HG02610 (cell line): ENCODE results near the gene ALDH1L1.

Experiments used
- ATAC-seq: cut with Tn5 transposase; IDR thresholded peaks from one replicate; pipeline ENCODE4 v1.9.1; 2021; ENCODE audit warnings: mild to moderate bottlenecking, moderate library complexity; ENCODE audit not compliant: unreplicated experiment

ALDH1L1 gene

GRCh38 chr3:126197343-126197742 is 17.0 kb upstream of the ALDH1L1 start:
- no peak for ATAC-seq

GRCh38 chr3:126194713-126195305 is 14.4 kb upstream of the ALDH1L1 start:
- ATAC-seq: no peak

GRCh38 chr3:126191246-126191645 is 10.9 kb upstream of the ALDH1L1 start:
- ATAC-seq: no peak

GRCh38 chr3:126187920-126188319 is 7.5 kb upstream of the ALDH1L1 start:
- ATAC-seq: no peak

GRCh38 chr3:126186749-126187148 is 6.4 kb upstream of the ALDH1L1 start:
- no peak for ATAC-seq

DNA sequence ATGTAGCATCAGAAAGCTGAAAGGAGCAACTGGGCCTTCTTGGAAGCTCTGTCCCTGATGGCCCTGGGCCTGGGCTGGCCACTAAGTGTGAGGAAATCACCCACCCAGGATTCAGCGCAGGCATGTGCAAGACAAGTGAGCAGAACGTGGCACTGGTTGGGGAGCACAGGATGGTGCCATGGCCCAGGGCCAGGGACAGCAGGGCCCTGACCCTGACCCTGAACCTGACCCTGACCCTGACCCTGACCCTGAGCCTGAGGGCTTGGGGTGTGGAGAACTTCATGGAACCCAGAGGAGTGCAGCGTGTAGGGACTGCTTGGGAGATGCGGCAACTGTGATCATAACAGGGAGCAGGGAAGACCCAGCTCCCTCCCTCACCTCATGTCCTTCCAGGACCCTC is 5.9 kb upstream of the ALDH1L1 start:
- no peak for ATAC-seq

DNA sequence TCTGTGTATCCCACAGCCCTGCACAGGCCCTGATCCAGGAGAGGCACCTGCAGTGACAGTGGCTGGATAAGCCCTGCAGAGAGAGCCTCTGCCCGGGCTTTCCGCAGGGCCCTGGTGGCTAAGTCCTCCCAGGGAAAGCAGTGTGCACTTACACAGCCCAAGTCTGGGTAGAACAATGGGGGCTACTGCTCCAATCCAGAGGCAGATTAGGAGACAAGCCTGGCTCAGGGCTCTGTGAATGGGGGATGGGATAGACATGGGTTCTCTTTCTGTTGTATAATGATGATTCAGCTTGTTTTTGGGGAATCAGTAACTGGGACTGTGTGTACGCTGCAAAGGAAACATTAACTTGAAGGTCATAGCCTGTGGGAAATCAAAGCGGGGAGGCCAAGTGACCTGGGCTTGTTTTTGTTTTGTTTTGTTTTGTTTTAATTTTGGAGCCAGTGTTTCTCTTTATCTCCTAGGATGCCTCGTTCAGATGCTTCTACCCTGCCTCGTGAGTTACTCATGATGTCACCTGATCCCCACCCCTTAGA is 4.1 kb upstream of the ALDH1L1 start:
- no peak for ATAC-seq

DNA sequence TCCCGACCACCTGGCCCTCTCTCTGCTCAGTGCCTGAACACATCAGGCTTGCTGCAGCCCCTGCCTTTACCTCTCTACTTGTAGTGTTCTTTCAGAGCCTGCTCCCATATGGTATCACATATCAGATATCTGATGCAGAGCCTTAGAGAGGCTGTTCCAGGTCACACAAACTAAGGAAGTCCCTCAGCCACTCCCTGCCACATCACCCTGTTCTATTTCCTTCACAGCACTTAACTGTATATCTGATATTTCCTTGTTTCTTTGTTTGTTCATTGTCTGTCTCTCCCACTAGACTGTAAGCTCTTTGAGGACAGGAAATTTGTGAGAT is 976 bp upstream of the ALDH1L1 start:
- ATAC-seq: no peak

DNA sequence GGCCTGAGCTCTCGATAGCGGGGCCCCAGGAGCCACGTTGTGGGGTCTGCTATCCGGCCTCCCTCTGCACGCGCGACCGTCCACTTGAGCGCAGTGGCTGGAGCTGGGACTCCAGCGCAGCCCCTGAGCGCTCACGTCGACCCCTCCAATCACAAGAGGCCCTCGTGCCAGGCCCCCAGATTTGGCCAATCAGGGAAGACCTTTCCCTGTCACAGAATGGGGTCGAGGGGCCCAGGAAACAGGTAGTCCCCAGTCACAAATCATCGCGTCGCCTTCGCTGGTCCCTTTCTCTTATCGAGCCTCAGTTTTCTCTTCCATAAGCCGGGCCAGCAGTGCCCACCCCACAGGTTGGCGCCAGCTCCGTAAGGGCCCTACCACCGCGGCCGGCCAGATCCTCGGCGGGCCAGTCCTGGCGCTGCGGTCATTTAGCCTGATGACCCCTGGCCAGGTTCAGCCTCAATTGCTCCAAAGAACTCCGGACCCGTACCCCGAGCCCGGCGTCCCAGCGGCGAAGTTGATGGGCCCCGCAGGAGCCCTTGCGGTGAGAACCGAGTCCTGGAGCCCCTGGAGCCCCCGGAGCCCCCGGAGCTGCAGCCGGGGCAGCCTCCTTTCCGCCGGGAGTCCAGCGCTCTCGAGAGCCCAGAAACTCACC is 435 bp downstream of the ALDH1L1 start:
- ATAC-seq: no peak

DNA sequence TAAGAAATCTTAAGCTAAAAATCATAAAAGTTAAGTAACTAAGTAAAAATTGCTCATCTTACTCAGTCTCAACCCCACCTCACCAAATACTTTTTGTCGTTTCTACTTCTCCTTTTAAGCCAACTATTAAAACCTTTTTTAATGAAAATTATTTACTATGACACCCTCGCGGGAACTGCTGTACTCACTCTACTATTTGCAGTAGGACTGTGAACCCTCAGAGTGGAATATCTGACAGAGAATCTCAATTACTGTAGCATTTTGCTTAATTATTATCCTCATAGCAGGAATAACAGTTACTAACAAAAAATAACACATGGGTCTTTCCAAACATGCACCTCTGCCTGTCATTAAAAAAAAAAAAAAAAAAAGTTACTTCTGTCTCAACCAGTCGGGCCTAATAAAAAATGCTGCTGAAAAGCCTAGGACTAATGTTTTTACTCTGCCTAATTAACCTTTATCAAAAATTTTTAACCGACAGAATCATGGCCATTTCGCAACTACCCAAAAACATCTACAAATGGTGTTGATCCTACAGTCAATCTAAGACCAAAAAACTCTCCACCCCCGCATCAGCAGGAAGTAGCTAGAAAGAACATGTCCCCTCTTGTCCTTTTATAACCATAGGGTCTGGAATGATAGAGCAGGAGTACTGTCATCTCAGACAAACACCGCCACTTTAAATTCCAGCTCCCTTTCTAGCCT is 10.2 kb downstream of the ALDH1L1 start:
- ATAC-seq: no peak

DNA sequence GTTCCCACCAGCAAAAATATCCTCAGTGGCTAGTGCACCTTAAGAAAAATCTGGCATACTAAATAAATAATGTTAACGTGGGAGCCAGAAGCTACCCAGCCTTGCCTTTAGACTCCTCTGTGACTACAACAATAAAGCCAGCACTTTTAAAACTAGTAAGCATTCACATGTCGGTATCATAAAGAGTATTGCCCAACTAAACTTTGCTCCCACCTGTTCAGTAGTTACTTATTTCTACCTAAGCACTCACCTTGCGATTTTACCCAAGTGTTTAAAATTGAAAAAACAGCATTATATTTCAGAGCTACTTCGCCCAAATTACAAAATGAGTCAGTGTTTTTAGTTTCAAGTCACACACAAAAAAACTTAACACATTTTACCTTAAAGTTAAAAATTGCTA is 12.8 kb downstream of the ALDH1L1 start:
- no peak for ATAC-seq

GRCh38 chr3:126166009-126166408 is 14.4 kb downstream of the ALDH1L1 start:
- ATAC-seq: no peak

DNA sequence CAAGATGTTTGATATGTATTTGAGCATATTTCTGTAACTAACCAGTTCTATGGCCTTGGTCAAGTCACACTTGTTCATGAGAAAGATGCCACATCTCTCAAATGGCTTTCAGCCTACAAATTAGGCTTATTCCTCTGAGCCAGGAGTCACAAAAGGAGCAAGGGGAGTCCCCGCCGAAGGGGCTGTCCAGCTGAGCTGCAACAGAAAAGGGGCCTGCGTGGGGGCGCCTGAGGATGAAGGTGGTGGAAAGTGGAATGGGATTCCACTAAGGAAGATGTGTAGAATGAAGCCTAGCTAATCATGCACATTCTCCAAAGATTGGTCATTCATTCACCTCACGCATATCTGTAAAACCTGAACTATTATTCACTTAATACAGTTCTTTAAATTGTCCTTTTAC is 19.1 kb downstream of the ALDH1L1 start:
- ATAC-seq: no peak

- no peak for ATAC-seq
Observed at GRCh38 chr3:126160243-126161210, 19.9 kb downstream of the ALDH1L1 start.

DNA sequence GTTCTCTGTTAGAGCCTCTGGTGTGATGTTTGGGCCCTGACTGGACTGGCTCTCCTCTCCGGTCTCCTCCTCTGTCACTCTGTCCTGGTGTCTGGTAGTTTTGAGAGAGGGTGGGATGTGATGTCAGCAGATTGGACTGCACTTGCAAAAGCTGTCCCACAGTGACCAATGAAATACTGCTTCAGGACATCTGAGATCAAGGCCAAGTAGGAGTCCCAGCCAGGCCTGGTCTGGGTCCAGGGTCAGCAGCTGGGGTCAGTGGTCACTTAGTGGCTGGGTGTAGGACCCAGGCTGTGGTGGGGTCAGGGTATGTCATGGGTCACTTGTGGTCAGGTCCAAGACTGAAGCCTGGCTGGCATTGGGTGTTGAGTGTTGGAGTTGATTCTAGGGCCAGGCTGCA is 20.9 kb downstream of the ALDH1L1 start:
- no peak for ATAC-seq

DNA sequence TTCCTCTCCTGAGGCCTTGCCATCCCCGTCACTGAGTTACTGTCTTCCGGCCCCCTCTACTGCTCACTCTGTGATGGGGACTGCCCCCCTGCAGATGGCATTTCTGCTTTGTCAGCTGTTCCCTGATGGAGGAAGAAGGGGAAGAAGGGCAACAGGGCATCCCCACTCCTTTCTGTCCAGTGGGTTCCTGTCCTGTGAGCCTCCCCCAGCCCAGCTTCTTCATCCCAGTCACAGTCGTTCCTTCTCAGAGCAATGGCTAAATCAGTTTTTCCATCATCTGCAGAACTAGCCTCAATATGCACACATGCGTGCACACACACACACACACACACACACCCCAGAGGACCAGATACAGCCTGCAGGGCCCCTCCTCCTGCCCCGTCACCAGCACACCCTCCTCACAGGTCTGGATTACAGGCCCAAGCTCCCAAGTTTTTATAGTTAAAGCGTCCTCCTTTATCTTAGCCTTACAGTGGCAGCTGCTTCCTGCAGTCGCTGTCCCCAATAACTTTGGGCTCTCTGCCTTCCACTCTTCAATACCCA is 21.4 kb downstream of the ALDH1L1 start:
- no peak for ATAC-seq

- no peak for ATAC-seq
Observed at GRCh38 chr3:126158016-126158911, 22.1 kb downstream of the ALDH1L1 start.

DNA sequence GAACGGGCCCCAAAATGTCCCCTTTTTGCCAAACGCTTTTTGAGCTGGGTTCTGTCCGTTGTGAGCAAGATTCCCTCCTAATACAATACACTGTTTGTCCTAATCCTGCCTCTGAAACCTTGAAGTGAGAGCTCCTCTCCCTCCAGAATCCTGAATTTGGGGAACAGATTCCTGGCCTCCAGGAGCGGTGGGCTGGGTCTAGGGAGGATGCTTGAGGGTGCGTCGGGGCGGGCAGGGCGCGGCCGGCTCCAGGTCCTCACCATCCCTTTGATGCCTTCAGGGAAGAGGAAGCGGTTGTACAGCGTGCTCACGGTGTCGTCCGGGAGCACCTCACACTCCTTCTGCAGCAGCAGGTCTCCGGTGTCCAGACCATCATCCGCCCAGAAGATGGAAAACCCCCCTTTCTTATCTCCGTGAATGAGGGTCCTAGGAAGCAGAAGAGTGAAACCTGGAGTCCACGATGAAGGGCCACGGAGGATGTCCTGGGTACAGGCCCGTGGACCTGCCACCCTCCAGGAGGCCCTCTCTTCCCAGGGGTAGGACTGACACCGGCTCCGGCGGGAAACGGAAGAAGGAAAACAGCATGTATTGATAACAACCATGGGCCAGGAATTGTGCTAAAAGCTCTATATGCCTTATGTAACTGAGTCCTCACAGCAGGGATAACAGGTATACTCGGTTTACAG is 23.2 kb downstream of the ALDH1L1 start:
- ATAC-seq: no peak

GRCh38 chr3:126156468-126156867 is 23.9 kb downstream of the ALDH1L1 start:
- ATAC-seq: no peak
